MM.1S (cell line): ENCODE results near the gene LPCAT2.

Experiments used
- EZH2phosphoT487 ChIP-seq: fragments of 300-600 bp; sonication (generic); IDR thresholded peaks from 2 replicates; pipeline ENCODE4 v1.6.1; 2018; ENCODE audit warnings: antibody characterized with exemption, low read length
- TF ChIP-seq, protein P1 (sequence below): fragments of 300-600 bp; sonication (generic); IDR thresholded peaks from 2 replicates; pipeline ENCODE4 v1.5.1; 2016; ENCODE audit warnings: antibody characterized with exemption, low read length, mixed read lengths

DNA sequence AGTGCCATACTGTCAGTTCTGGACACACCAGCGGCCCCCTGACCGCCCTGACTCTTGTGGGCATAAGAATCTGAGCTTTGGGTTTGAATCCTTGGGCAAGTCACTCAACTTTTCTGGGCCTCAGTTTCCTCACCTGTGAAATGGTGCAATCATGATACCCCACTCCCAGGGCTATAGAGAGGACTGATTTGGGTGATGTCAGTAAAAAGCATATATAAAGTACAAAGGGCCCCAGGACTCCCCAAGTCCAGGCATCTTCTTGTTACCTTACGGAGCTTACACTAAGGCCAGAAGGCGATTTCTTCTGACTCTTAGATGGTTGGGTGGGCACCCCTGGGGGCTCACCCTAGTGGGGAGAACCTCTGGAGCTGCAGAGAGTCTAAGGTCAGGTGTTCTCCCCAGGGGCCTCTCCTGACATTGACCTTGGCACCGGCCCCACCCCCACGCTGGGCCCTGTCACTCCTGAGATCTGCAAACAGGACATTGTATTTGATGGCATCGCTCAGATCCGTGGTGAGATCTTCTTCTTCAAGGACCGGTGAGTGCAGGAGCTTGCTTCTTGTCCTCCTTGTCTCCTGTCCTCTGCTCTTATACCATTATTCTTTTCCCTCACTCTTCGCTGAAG, 16.0 kb upstream of the LPCAT2 start:
- TF ChIP-seq, protein P1, sequence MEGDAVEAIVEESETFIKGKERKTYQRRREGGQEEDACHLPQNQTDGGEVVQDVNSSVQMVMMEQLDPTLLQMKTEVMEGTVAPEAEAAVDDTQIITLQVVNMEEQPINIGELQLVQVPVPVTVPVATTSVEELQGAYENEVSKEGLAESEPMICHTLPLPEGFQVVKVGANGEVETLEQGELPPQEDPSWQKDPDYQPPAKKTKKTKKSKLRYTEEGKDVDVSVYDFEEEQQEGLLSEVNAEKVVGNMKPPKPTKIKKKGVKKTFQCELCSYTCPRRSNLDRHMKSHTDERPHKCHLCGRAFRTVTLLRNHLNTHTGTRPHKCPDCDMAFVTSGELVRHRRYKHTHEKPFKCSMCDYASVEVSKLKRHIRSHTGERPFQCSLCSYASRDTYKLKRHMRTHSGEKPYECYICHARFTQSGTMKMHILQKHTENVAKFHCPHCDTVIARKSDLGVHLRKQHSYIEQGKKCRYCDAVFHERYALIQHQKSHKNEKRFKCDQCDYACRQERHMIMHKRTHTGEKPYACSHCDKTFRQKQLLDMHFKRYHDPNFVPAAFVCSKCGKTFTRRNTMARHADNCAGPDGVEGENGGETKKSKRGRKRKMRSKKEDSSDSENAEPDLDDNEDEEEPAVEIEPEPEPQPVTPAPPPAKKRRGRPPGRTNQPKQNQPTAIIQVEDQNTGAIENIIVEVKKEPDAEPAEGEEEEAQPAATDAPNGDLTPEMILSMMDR = no peak
- no peak for TF ChIP-seq EZH2phosphoT487
